ENCODE measurements around the gene COA6. TPM values are rescaled to one million over a fixed set of nuclear protein-coding genes. Genes with fewer than 3 reads are reported as not detected.

COA6 gene
- total and polyA plus RNA-seq, 2 of the 8 experiments (the other 6 are each of a cell fraction or from before 2014, with no cell fraction given) = 22.9 to 44.9 TPM

- TF ChIP-seq GABPA (IDR thresholded peaks at IDR 0.05; ENCODE audit: borderline replicate concordance, insufficient read depth, low read length) (no peak), TEAD4 (IDR thresholded peaks at IDR 0.05; ENCODE audit: low read depth, low read length) (no peak)
Measured at GRCh38 chr1:234429434-234429806, 56.2 kb downstream of the COA6 start (continued).

Measured in H1 (cell line).